SJSA1 (cell line): ENCODE results near the gene GFOD1. TPM values are rescaled to one million over a fixed set of nuclear protein-coding genes. Genes with fewer than 3 reads are reported as not detected.

Source experiments
- DNase-seq, 2 experiments: peaks; one replicate each; pipeline ENCODE4 v3.0.0-alpha.2; 2015 to 2020; ENCODE audit warnings: low spot score in 2 of 2, low read depth in 1 of 2
- H3K27ac ChIP-seq: fragments of 250-450 bp; sonication (Bioruptor Pico); 2 replicates; pipeline ENCODE4 v1.5.1; 2020; ENCODE audit warnings: mild to moderate bottlenecking, moderate library complexity
- H3K27me3 ChIP-seq: fragments of 250-450 bp; sonication (Bioruptor Pico); replicated peaks from 2 replicates; pipeline ENCODE4 v1.5.1; 2020; ENCODE audit warnings: mild to moderate bottlenecking, moderate library complexity
- H3K36me3 ChIP-seq: fragments of 250-450 bp; sonication (Bioruptor Pico); 2 replicates; pipeline ENCODE4 v1.5.1; 2020; ENCODE audit warnings: mild to moderate bottlenecking
- H3K4me1 ChIP-seq: fragments of 250-450 bp; sonication (Bioruptor Pico); replicated peaks from 2 replicates; pipeline ENCODE4 v1.6.1; 2021; ENCODE audit warnings: mild to moderate bottlenecking
- H3K4me3 ChIP-seq: fragments of 250-450 bp; sonication (Bioruptor Pico); 2 replicates; pipeline ENCODE4 v1.5.1; 2020; ENCODE audit warnings: mild to moderate bottlenecking
- H3K9me3 ChIP-seq: fragments of 250-450 bp; sonication (Bioruptor Pico); replicated peaks from 2 replicates; pipeline ENCODE4 v1.5.1; 2020; ENCODE audit warnings: mild to moderate bottlenecking
- total RNA-seq: library from RNA; depleted of rRNA; stranded (reverse); fragments of >200 nt; shearing (Covaris generic); gene quantifications from 2 replicates; pipeline ENCODE4 v1.2.3, GENCODE V29; 2014; rRNA removed

GFOD1 gene
- total RNA-seq, 1 experiment from 2014 or later, result 10.8 TPM

- H3K4me1 ChIP-seq, result no peaks in the 10 kb centered on the region
- no peaks in the 10 kb centered on the region for H3K9me3 ChIP-seq
- DNase-seq, result no peak
- H3K4me3 ChIP-seq, result no peak overlapping the region
- H3K36me3 ChIP-seq, result peaks cover 77% of the 10 kb centered on the region
- no peaks in the 10 kb centered on the region for H3K27me3 ChIP-seq
- no peak overlapping the region for H3K27ac ChIP-seq
These were observed 167.4 kb downstream of the GFOD1 start for GRCh38 chr6:13319891-13320564.

GRCh38 chr6:13318821-13319220 is 168.6 kb downstream of the GFOD1 start:
- Histone ChIP-seq H3K27ac (no peak overlapping the region), H3K27me3 (no peaks in the 10 kb centered on the region), H3K36me3 (peaks cover 78% of the 10 kb centered on the region), H3K9me3 (no peaks in the 10 kb centered on the region), H3K4me3 (no peak overlapping the region), H3K4me1 (no peaks in the 10 kb centered on the region)
- no peak for DNase-seq

- Histone ChIP-seq H3K27me3 (no peaks in the 10 kb centered on the region), H3K4me1 (no peaks in the 10 kb centered on the region), H3K36me3 (peaks cover 76% of the 10 kb centered on the region), H3K4me3 (no peak overlapping the region), H3K9me3 (no peaks in the 10 kb centered on the region), H3K27ac (no peak overlapping the region)
- DNase-seq, result no peak
These were observed 171.5 kb downstream of the GFOD1 start for GRCh38 chr6:13315896-13316295.

- H3K4me3 ChIP-seq, result no peak overlapping the region
- no peaks in the 10 kb centered on the region for H3K27me3 ChIP-seq
- no peaks in the 10 kb centered on the region for H3K9me3 ChIP-seq
- H3K4me1 ChIP-seq, result no peaks in the 10 kb centered on the region
- peaks cover 69% of the 10 kb centered on the region for H3K36me3 ChIP-seq
- no peak overlapping the region for H3K27ac ChIP-seq
- DNase-seq, result no peak
These were observed 172.6 kb downstream of the GFOD1 start for GRCh38 chr6:13314806-13315205.

GRCh38 chr6:13311155-13311554 is 176.2 kb downstream of the GFOD1 start:
- Histone ChIP-seq H3K36me3 (peaks cover 60% of the 10 kb centered on the region), H3K4me1 (no peaks in the 10 kb centered on the region), H3K27ac (no peak overlapping the region)

GRCh38 chr6:13308332-13308731 is 179.1 kb downstream of the GFOD1 start:
- Histone ChIP-seq H3K27ac (no peak overlapping the region), H3K4me3 (no peak overlapping the region), H3K4me1 (peaks cover 2% of the 10 kb centered on the region), H3K36me3 (peaks cover 50% of the 10 kb centered on the region), H3K27me3 (no peaks in the 10 kb centered on the region), H3K9me3 (no peaks in the 10 kb centered on the region)
- no peak for DNase-seq

More at GRCh38 chr6:13311155-13311554, 176.2 kb downstream of the GFOD1 start:
- Histone ChIP-seq H3K9me3 (no peaks in the 10 kb centered on the region), H3K4me3 (no peak overlapping the region), H3K27me3 (no peaks in the 10 kb centered on the region)
- no peak for DNase-seq

Other genes starting within 250 kb of the GFOD1 start
- 22.9 and 36.5 TPM in 2 replicates for gene TBC1D7, start 159.1 kb downstream of the GFOD1 start, total RNA-seq
- gene SIRT5, start 87.0 kb upstream of the GFOD1 start, total RNA-seq, result 2.0 and 5.1 TPM in 2 replicates
- 168 and 354 TPM in 2 replicates for gene NOL7, start 127.7 kb upstream of the GFOD1 start, total RNA-seq
- gene RANBP9, start 224.2 kb upstream of the GFOD1 start, total RNA-seq, result 24.0 and 38.5 TPM in 2 replicates